Measurements from ENCODE around the gene BDH1. TPM values are rescaled to one million over a fixed set of nuclear protein-coding genes. Genes with fewer than 3 reads are reported as not detected.

BDH1 gene
- total RNA-seq, 1 donor from 2014 or later = not detected

- no peak for DNase-seq (ENCODE audit: low spot score in 2 of 2)
- no peak for TF ChIP-seq CTCF (IDR thresholded peaks at IDR 0.05)
- Histone ChIP-seq H3K27ac (no peak overlapping the region), H3K36me3 (no peaks in the 10 kb centered on the region), H3K4me1 (peaks cover 0 to 6% of the 10 kb centered on the region in 2 donors), H3K27me3 (no peaks in the 10 kb centered on the region), H3K4me3 (no peak overlapping the region), H3K9me3 (no peaks in the 10 kb centered on the region)
- intact Hi-C loops (cut with DNase I) = no loop called here
These were observed 84.4 kb downstream of the BDH1 start for GRCh38 chr3:197471221-197472010.

GRCh38 chr3:197468866-197469382 lies 86.8 kb downstream of the BDH1 start:
- Histone ChIP-seq H3K4me3 (no peak overlapping the region), H3K27me3 (no peaks in the 10 kb centered on the region), H3K27ac (no peak overlapping the region), H3K4me1 (peaks cover 0 to 6% of the 10 kb centered on the region in 2 donors), H3K36me3 (no peaks in the 10 kb centered on the region), H3K9me3 (no peaks in the 10 kb centered on the region)
- intact Hi-C loops (cut with DNase I) = no loop called here
- TF ChIP-seq CTCF (IDR thresholded peaks at IDR 0.05) = no peak
- no peak for DNase-seq (ENCODE audit: low spot score in 2 of 2)

- no peak for TF ChIP-seq CTCF (IDR thresholded peaks at IDR 0.05)
- intact Hi-C loops (cut with DNase I) = no loop called here
- no peaks in the 10 kb centered on the region for H3K9me3 ChIP-seq
- peaks cover 0 to 6% of the 10 kb centered on the region in 2 donors for H3K4me1 ChIP-seq
- H3K4me3 ChIP-seq = no peak overlapping the region
- H3K27me3 ChIP-seq = no peaks in the 10 kb centered on the region
- no peak for DNase-seq (ENCODE audit: low spot score in 2 of 2)
- no peaks in the 10 kb centered on the region for H3K36me3 ChIP-seq
- no peak overlapping the region for H3K27ac ChIP-seq
These were observed 87.6 kb downstream of the BDH1 start for GRCh38 chr3:197468167-197468566.

- H3K27ac ChIP-seq = no peak overlapping the region
- H3K4me3 ChIP-seq = no peak overlapping the region
- intact Hi-C loops (cut with DNase I) = no loop called here
These were observed 89.0 kb downstream of the BDH1 start for GRCh38 chr3:197466586-197467399.

More at GRCh38 chr3:197466586-197467399, 89.0 kb downstream of the BDH1 start:
- H3K27me3 ChIP-seq = no peaks in the 10 kb centered on the region
- no peak for TF ChIP-seq CTCF (IDR thresholded peaks at IDR 0.05)
- no peaks in the 10 kb centered on the region for H3K9me3 ChIP-seq
- no peak for DNase-seq (ENCODE audit: low spot score in 2 of 2)
- peaks cover 0 to 6% of the 10 kb centered on the region in 2 donors for H3K4me1 ChIP-seq
- no peaks in the 10 kb centered on the region for H3K36me3 ChIP-seq
